Pancreas (tissue), 10 donors: ENCODE data around the gene MTTP. TPM values are rescaled to one million over a fixed set of nuclear protein-coding genes. Genes with fewer than 3 reads are reported as not detected.
A peak's percentile ranks its signal among the peaks of the same experiment; 100 is the strongest.

Source experiments
- ATAC-seq, 4 donors: fragments of 200-7000 bp; cut with Tn5 transposase; one replicate each; pipeline versions ENCODE4 v1.8.0 to v1.9.1; 2020; ENCODE audit warnings: mild to moderate bottlenecking in 4 of 4, moderate library complexity in 4 of 4
- DNase-seq, 6 donors: peaks; one replicate each; pipeline ENCODE4 v3.0.0-alpha.2; 2020
- FAIRE-seq: peaks from 2 replicates; lab custom pipeline; 2012; peaks lifted over from hg19 to GRCh38; lab: Jason Lieb, UNC
- H3K27ac ChIP-seq, 4 donors: fragments of 200-600 bp; sonication (generic); 1 replicate in 3 of 4; 2 replicates in 1 of 4; pipeline versions ENCODE4 v1.5.0 to v1.8.0; 2020
- H3K27me3 ChIP-seq, 4 donors: fragments of 200-600 bp; one replicate each; pipeline ENCODE4 v1.8.0; 2021
- H3K36me3 ChIP-seq, 3 donors: fragments of 200-600 bp; sonication (generic) in 1 of 3; one replicate each; pipeline versions ENCODE4 v1.5.0 to v1.8.0; 2020 to 2021
- H3K4me1 ChIP-seq, 3 donors: fragments of 200-600 bp; one replicate each; pipeline ENCODE4 v1.8.0; 2021
- H3K4me3 ChIP-seq, 4 donors: fragments of 200-600 bp; sonication (generic) in 2 of 4; one replicate each; pipeline versions ENCODE4 v1.5.0 to v1.8.0; 2020 to 2021
- H3K9me3 ChIP-seq, 4 donors: fragments of 200-600 bp; one replicate each; pipeline ENCODE4 v1.8.0; 2021
- CTCF ChIP-seq, 4 donors: fragments of 200-600 bp; sonication (generic) in 3 of 4; IDR thresholded peaks; one replicate each; pipeline versions ENCODE4 v1.5.0 to v1.8.0; 2021; ENCODE audit warnings: antibody characterized with exemption in 4 of 4
- WGBS, 2 donors: extraction: QIAGEN DNeasy Blood & Tissue Kit; methylation state at CpG; one replicate each; pipeline ENCODE4 v1.1.7; 2013; 5-methylcytosine and 5-hydroxymethylcytosine counted together
- intact Hi-C, 3 donors: fragments of 100-400 bp; cut with DNase I; formaldehyde crosslinking; loops; one replicate each; pipeline versions ENCODE4 v1.11.1 to v1.14.2; 2022
- polyA plus RNA-seq, 2 donors: library from polyadenylated mRNA; stranded (reverse); fragments of 200-250 nt; gene quantifications; one replicate each; pipeline ENCODE4 v1.2.3, GENCODE V29; 2013
- total RNA-seq, 6 donors: library from RNA; stranded (reverse); fragmentation: NEBNext Ultra II Directional in 4 of 6; extraction: Animal tissue kit (Norgen Biotek cat#: 25700) in 4 of 6; gene quantifications; one replicate each; pipeline versions ENCODE4 v1.2.1 to v1.2.4, GENCODE V29; 2021 to 2023
- donor health status: healthy with polysubstance abuse.
- donor health status: DM: no; HTN: no; CAD: no; lungs with moderate emphysema.
- donor health status: DM: no; HTN: no; CAD: no.
- donor health status: control.
- donor health status: control.
- donor health status: Bipolar disorder and iron deficiency.
- donor health status: DM: yes; HTN: yes; CAD: no.
- donor health status: DM: no; HTN: no; CAD: no.
- donor health status: DM: no; HTN: no; CAD: no.
- donor health status: DM: yes; HTN: yes; CAD: no.

MTTP gene
- total and polyA plus RNA-seq, 8 donors = 0.04 to 0.28 (median 0.05) TPM; not detected in 5

- intact Hi-C loops = no loop called here
- Histone ChIP-seq H3K4me1 (peaks cover 0 to 13% (median 9%) of the 10 kb centered on the region in 3 donors), H3K27me3 (no peaks in the 10 kb centered on the region), H3K27ac (no peak overlapping the region), H3K36me3 (no peaks in the 10 kb centered on the region), H3K9me3 (no peaks in the 10 kb centered on the region), H3K4me3 (no peak overlapping the region)
- DNase-seq = no peak
- no peak for TF ChIP-seq CTCF (IDR thresholded peaks at IDR 0.05)
- WGBS, 2 donors = 55 to 65% methylated on average over 2 of the region's 2 CpGs
- ATAC-seq = no peak
- FAIRE-seq = no peak
These were observed 37.8 kb upstream of the MTTP start for GRCh38 chr4:99536848-99537247.

GRCh38 chr4:99537674-99538073 lies 37.0 kb upstream of the MTTP start:
- ATAC-seq = no peak
- no peak for FAIRE-seq
- DNase-seq = no peak
- peaks cover 0 to 13% (median 9%) of the 10 kb centered on the region in 3 donors for H3K4me1 ChIP-seq
- no peak overlapping the region for H3K27ac ChIP-seq
- no peaks in the 10 kb centered on the region for H3K36me3 ChIP-seq
- intact Hi-C loops = no loop called here
- TF ChIP-seq CTCF (IDR thresholded peaks at IDR 0.05) = no peak
- H3K27me3 ChIP-seq = no peaks in the 10 kb centered on the region
- no peak overlapping the region for H3K4me3 ChIP-seq
- H3K9me3 ChIP-seq = no peaks in the 10 kb centered on the region
- WGBS, 2 donors = 65 to 76% methylated on average over 4 of the region's 4 CpGs

- DNase-seq = no peak
- ATAC-seq = peak; percentile 55 to 65 (median 60)
- Histone ChIP-seq H3K27me3 (no peaks in the 10 kb centered on the region), H3K27ac (peak overlapping the region in 1 of 4 donors; percentile 51), H3K4me1 (peaks cover 0 to 13% (median 9%) of the 10 kb centered on the region in 3 donors), H3K36me3 (no peaks in the 10 kb centered on the region), H3K9me3 (no peaks in the 10 kb centered on the region), H3K4me3 (no peak overlapping the region)
- no peak for TF ChIP-seq CTCF (IDR thresholded peaks at IDR 0.05)
- intact Hi-C loops = no loop called here
- FAIRE-seq = no peak
These were observed 34.2 kb upstream of the MTTP start for GRCh38 chr4:99540277-99540939.

- H3K27me3 ChIP-seq = no peaks in the 10 kb centered on the region
- intact Hi-C loops = loop anchor here in 1 of 3 donors (10.0 kb wide), 1 partner anchor 252 kb away; no protein-coding TSS in a partner anchor
- no peaks in the 10 kb centered on the region for H3K4me1 ChIP-seq
- no peaks in the 10 kb centered on the region for H3K9me3 ChIP-seq
- WGBS, 2 donors = 97 to 99% methylated on average over 2 of the region's 2 CpGs
- no peak for ATAC-seq
- H3K27ac ChIP-seq = no peak overlapping the region
- no peak for DNase-seq
- H3K4me3 ChIP-seq = no peak overlapping the region
- TF ChIP-seq CTCF (IDR thresholded peaks at IDR 0.05) = no peak
- no peak for FAIRE-seq
- H3K36me3 ChIP-seq = peaks cover 0 to 18% (median 0%) of the 10 kb centered on the region in 3 donors
These were observed 21.8 kb upstream of the MTTP start for GRCh38 chr4:99552872-99553271.
